WTC11 (cell line): ENCODE results near the gene SCO2. TPM values are rescaled to one million over a fixed set of nuclear protein-coding genes. Genes with fewer than 3 reads are reported as not detected.

Experiments
- ATAC-seq: fragments of 200-7000 bp; cut with Tn5 transposase; 2 replicates; pipeline ENCODE4 v1.10.0; 2021; ENCODE audit warnings: mild to moderate bottlenecking, moderate library complexity
- CTCF ChIA-PET: fragments of 300-600 bp; sonication (Branson Sonifier 250); formaldehyde crosslinking; loops from one replicate; lab custom pipeline; 2021; ENCODE audit warnings: antibody characterized with exemption; lab: Charles Lee
- POLR2A ChIA-PET: fragments of 350-600 bp; sonication (Branson Sonifier 250); formaldehyde crosslinking; loops from one replicate; lab custom pipeline; 2021; ENCODE audit warnings: antibody characterized with exemption; lab: Charles Lee
- DNase-seq: peaks from one replicate; pipeline ENCODE4 v3.0.0; 2021; ENCODE audit warnings: low spot score
- H3K27ac Mint-ChIP-seq: 2 replicates; pipeline ENCODE4 v1.8.0; 2021; ENCODE audit warnings: mixed read lengths
- H3K27me3 Mint-ChIP-seq: 2 replicates; pipeline ENCODE4 v1.8.0; 2021; ENCODE audit warnings: low read depth, mild to moderate bottlenecking, moderate library complexity, mixed read lengths
- H3K36me3 Mint-ChIP-seq: 2 replicates; pipeline ENCODE4 v1.8.0; 2021; ENCODE audit warnings: mixed read lengths
- H3K4me1 Mint-ChIP-seq: 2 replicates; pipeline ENCODE4 v1.8.0; 2022; ENCODE audit warnings: mixed read lengths
- H3K4me3 Mint-ChIP-seq: 2 replicates; pipeline ENCODE4 v1.8.0; 2021; ENCODE audit warnings: mild to moderate bottlenecking, moderate library complexity, mixed read lengths
- H3K9me3 Mint-ChIP-seq: 2 replicates; pipeline ENCODE4 v1.8.0; 2021; ENCODE audit warnings: mixed read lengths
- ARID4B ChIP-seq: sonication (generic); formaldehyde crosslinking; IDR thresholded peaks from 2 replicates; pipeline ENCODE4 v1.8.0; 2023; ENCODE audit warnings: missing genetic modification reagents, mild to moderate bottlenecking, borderline replicate concordance
- ATF1 ChIP-seq: sonication (generic); formaldehyde crosslinking; IDR thresholded peaks from 2 replicates; pipeline ENCODE4 v1.8.1; 2023; ENCODE audit warnings: mild to moderate bottlenecking, moderate library complexity, missing genetic modification reagents
- ATF3 ChIP-seq: sonication (generic); formaldehyde crosslinking; conservative IDR thresholded peaks from 2 replicates; pipeline ENCODE4 v1.8.1; 2022; ENCODE audit warnings: mild to moderate bottlenecking, missing genetic modification reagents
- E2F1 ChIP-seq: sonication (generic); formaldehyde crosslinking; IDR thresholded peaks from 2 replicates; pipeline ENCODE4 v1.8.0; 2022; ENCODE audit warnings: mild to moderate bottlenecking, missing genetic modification reagents
- EMX1 ChIP-seq: fragments of 250-450 bp; sonication (Bioruptor Pico); IDR thresholded peaks from 2 replicates; pipeline ENCODE4 v1.8.0; 2021; ENCODE audit warnings: mild to moderate bottlenecking
- ERG ChIP-seq: fragments of 250-450 bp; sonication (Bioruptor Pico); IDR thresholded peaks from 2 replicates; pipeline ENCODE4 v1.8.0; 2021; ENCODE audit warnings: mild to moderate bottlenecking
- ETV6 ChIP-seq: sonication (generic); formaldehyde crosslinking; IDR thresholded peaks from 2 replicates; pipeline ENCODE4 v1.8.1; 2022; ENCODE audit warnings: mild to moderate bottlenecking, missing genetic modification reagents
- FOXK1 ChIP-seq: sonication (generic); formaldehyde crosslinking; IDR thresholded peaks from 2 replicates; pipeline ENCODE4 v1.8.0; 2022; ENCODE audit warnings: mild to moderate bottlenecking, moderate library complexity, missing genetic modification reagents
- GRHL2 ChIP-seq: fragments of 250-450 bp; sonication (Bioruptor Pico); IDR thresholded peaks from 2 replicates; pipeline ENCODE4 v1.8.0; 2022; ENCODE audit warnings: mild to moderate bottlenecking, moderate library complexity; ENCODE audit not compliant: insufficient replicate concordance, severe bottlenecking
- HMGA2 ChIP-seq: fragments of 250-450 bp; sonication (Bioruptor Pico); IDR thresholded peaks from 2 replicates; pipeline ENCODE4 v1.4.0; 2021; ENCODE audit warnings: mild to moderate bottlenecking, moderate library complexity
- HMGXB4 ChIP-seq: sonication (generic); formaldehyde crosslinking; IDR thresholded peaks from 2 replicates; pipeline ENCODE4 v1.8.1; 2023; ENCODE audit warnings: mild to moderate bottlenecking, moderate library complexity, missing genetic modification reagents
- IRF1 ChIP-seq: sonication (generic); formaldehyde crosslinking; IDR thresholded peaks from 2 replicates; pipeline ENCODE4 v1.8.0; 2023; ENCODE audit warnings: missing genetic modification reagents
- MLX ChIP-seq: sonication (generic); formaldehyde crosslinking; IDR thresholded peaks from 2 replicates; pipeline ENCODE4 v1.8.1; 2023; ENCODE audit warnings: mild to moderate bottlenecking, missing genetic modification reagents, moderate library complexity
- TCF7 ChIP-seq: sonication (generic); formaldehyde crosslinking; IDR thresholded peaks from 2 replicates; pipeline ENCODE4 v1.8.0; 2022; ENCODE audit warnings: mild to moderate bottlenecking, low read depth, missing genetic modification reagents, moderate library complexity
- TEAD4 ChIP-seq: sonication (generic); formaldehyde crosslinking; IDR thresholded peaks from 2 replicates; pipeline ENCODE4 v1.8.0; 2022; ENCODE audit warnings: mild to moderate bottlenecking, missing genetic modification reagents
- ZNF263 ChIP-seq: sonication (generic); formaldehyde crosslinking; IDR thresholded peaks from 2 replicates; pipeline ENCODE4 v1.8.1; 2022; ENCODE audit warnings: low read depth, mild to moderate bottlenecking, moderate library complexity, missing genetic modification reagents
- ZNF281 ChIP-seq: sonication (generic); formaldehyde crosslinking; IDR thresholded peaks from 2 replicates; pipeline ENCODE4 v1.8.0; 2023; ENCODE audit warnings: mild to moderate bottlenecking, missing genetic modification reagents
- ZNF512 ChIP-seq: sonication (generic); formaldehyde crosslinking; IDR thresholded peaks from 2 replicates; pipeline ENCODE4 v1.8.1; 2022; ENCODE audit warnings: missing genetic modification reagents, borderline replicate concordance
- total RNA-seq: library from RNA; stranded (reverse); gene quantifications from 3 replicates; pipeline ENCODE4 v1.2.3, GENCODE V29; 2021

Gene SCO2
- total RNA-seq, 1 experiment from 2014 or later: not detected

GRCh38 chr22:50518606-50519005 lies 6.8 kb downstream of the SCO2 start (continued):
- no peak for TF ChIP-seq ZNF281 (CRISPR knock-in tag)

- H3K36me3 Mint-ChIP-seq: peaks cover 15% of the 10 kb centered on the region
- H3K27ac Mint-ChIP-seq: no peak overlapping the region
- H3K9me3 Mint-ChIP-seq: no peaks in the 10 kb centered on the region
- ATAC-seq (peak; percentile 67), DNase-seq (no peak)
- POLR2A ChIA-PET: no interaction called here
- H3K4me1 Mint-ChIP-seq: no peaks in the 10 kb centered on the region
- H3K27me3 Mint-ChIP-seq: no peaks in the 10 kb centered on the region
- H3K4me3 Mint-ChIP-seq: no peak overlapping the region
- TF ChIP-seq TEAD4 (CRISPR knock-in tag) (no peak), ETV6 (no peak), ZNF263 (CRISPR knock-in tag) (no peak), E2F1 (CRISPR knock-in tag) (no peak), TCF7 (no peak), EMX1 (CRISPR knock-in tag) (no peak), MLX (no peak), ARID4B (no peak), HMGA2 (CRISPR knock-in tag) (no peak), FOXK1 (CRISPR knock-in tag) (no peak), HMGXB4 (CRISPR knock-in tag) (no peak), IRF1 (CRISPR knock-in tag) (no peak), ZNF512 (CRISPR knock-in tag) (no peak), GRHL2 (no peak), ATF3 (CRISPR knock-in tag) (no peak), ATF1 (CRISPR knock-in tag) (no peak), ERG (CRISPR knock-in tag) (no peak)
- CTCF ChIA-PET: interaction anchor here (0.8 to 0.9 kb wide), 3 partner anchors 8 to 103 kb away, joined by 3 read pairs; partner anchors contain the start of gene SCO2
Measured at GRCh38 chr22:50517495-50518260, 7.7 kb downstream of the SCO2 start.
